Gastrocnemius medialis (tissue), 4 donors: ENCODE measurements around the gene NUDT5. TPM values are rescaled to one million over a fixed set of nuclear protein-coding genes. Genes with fewer than 3 reads are reported as not detected.
A peak's percentile ranks its signal among the peaks of the same experiment; 100 is the strongest.

Experiments used
- ATAC-seq, 2 donors: fragments of 150-250 bp; one replicate each; pipeline ENCODE4 v1.9.1; 2016
- DNase-seq, 2 donors: peaks; one replicate each; pipeline ENCODE4 v3.0.0-alpha.2; 2019
- H3K27ac ChIP-seq, 4 donors: fragments of 200-600 bp; sonication (generic); 1 replicate in 1 of 4; 2 replicates in 3 of 4; pipeline ENCODE4 v1.5.1; 2016 to 2018; ENCODE audit warnings: mild to moderate bottlenecking in 2 of 4, moderate library complexity in 1 of 4
- H3K27me3 ChIP-seq, 3 donors: fragments of 200-600 bp; sonication (generic) in 2 of 3; 1 replicate in 1 of 3; 2 replicates in 2 of 3; pipeline versions ENCODE4 v1.5.1 to v1.6.0; 2016 to 2019; ENCODE audit warnings: mild to moderate bottlenecking in 1 of 3, moderate library complexity in 1 of 3
- H3K36me3 ChIP-seq, 2 donors: fragments of 200-600 bp; sonication (generic) in 1 of 2; one replicate each; pipeline ENCODE4 v1.5.1; 2017 to 2018
- H3K4me1 ChIP-seq, 2 donors: fragments of 200-600 bp; sonication (generic) in 1 of 2; one replicate each; pipeline ENCODE4 v1.5.1; 2016 to 2017; ENCODE audit warnings: mild to moderate bottlenecking in 2 of 2
- H3K4me3 ChIP-seq, 4 donors: fragments of 200-600 bp; sonication (generic) in 3 of 4; 1 replicate in 1 of 4; 2 replicates in 3 of 4; pipeline ENCODE4 v1.5.1; 2016 to 2019; ENCODE audit warnings: mild to moderate bottlenecking in 2 of 4
- H3K9me3 ChIP-seq, 3 donors: fragments of 200-600 bp; sonication (generic) in 2 of 3; 1 replicate in 1 of 3; 2 replicates in 2 of 3; pipeline ENCODE4 v1.5.1; 2016 to 2019
- POLR2A ChIP-seq, 2 donors: fragments of 450-650 bp; IDR thresholded peaks; one replicate each; pipeline ENCODE4 v1.6.1; 2017; ENCODE audit warnings: antibody characterized with exemption in 2 of 2, mild to moderate bottlenecking in 2 of 2, moderate library complexity in 2 of 2
- in situ Hi-C, 4 donors: fragments of 200-750 bp; cut with MboI; loops; one replicate each; pipeline versions ENCODE4 v1.15.0 to v1.8.0; 2017; ENCODE audit warnings: low sequenced_read_pairs in 4 of 4
- intact Hi-C: fragments of 100-400 bp; cut with DNase I; formaldehyde crosslinking; loops from one replicate; pipeline ENCODE4 v1.15.1; 2023; ENCODE audit warnings: low total_unique reads
- microRNA counts, 2 donors: library from miRNA; unstranded; fragments of <30 nt; microRNA quantifications; one replicate each; lab custom pipeline; 2016
- microRNA-seq, 2 donors: library from miRNA; unstranded; fragments of <30 nt; microRNA quantifications; one replicate each; pipeline ENCODE4, GENCODE V29; 2016; ENCODE audit warnings: borderline replicate concordance in 2 of 2
- total RNA-seq, 4 donors: library from RNA; depleted of rRNA; stranded (reverse); fragments of >200 nt; gene quantifications; one replicate each; pipeline versions ENCODE4 v1.1.0 to v1.2.3, GENCODE V29; 2016
- TF ChIP-seq, protein P1 (sequence below), 5 experiments: fragments of 450-650 bp in 3 of 5; fragments of 200-600 bp in 2 of 5; sonication (generic) in 2 of 5; IDR thresholded peaks in 4 of 5; conservative IDR thresholded peaks in 1 of 5; 1 replicate in 4 of 5; 2 replicates in 1 of 5; pipeline ENCODE4 v1.5.1; 2016 to 2019; ENCODE audit warnings: antibody characterized with exemption in 5 of 5, mild to moderate bottlenecking in 3 of 5, moderate library complexity in 3 of 5

The NUDT5 gene
- total RNA-seq, 4 donors from 2014 or later, result 5.1 to 8.2 (median 5.6) TPM

DNA sequence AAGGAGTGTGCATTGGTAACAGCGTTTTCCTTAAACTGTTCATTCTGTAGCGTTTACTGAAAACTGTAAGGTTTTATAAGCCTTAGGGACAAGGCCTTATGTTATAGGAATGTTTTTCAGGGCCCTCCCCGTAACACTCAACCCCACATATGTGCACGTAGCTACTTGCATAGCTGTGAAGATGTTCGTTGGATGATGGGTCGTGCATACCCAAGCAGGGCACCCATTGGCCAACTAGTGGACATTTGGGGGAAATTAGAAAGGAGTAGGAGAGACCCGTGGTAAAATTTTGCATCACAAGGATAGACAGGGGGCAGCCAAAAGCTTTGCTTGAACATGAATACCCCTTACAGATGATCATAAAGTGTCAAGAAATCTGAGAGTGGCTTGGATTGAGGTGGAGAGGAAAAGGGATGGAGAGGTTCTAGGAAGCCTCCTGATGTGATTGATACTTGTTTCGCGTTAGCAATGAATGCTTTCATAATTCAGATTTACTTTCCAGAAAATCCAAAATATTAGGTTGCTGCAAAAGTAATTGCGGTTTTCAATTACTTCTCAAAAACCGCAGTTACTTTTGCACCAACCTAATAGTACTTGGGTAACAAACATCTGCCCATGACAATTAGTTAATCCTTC, 65.3 kb downstream of the NUDT5 start:
- ATAC-seq (no peak), DNase-seq (no peak)
- H3K27ac ChIP-seq, result peak overlapping the region in 3 of 4 donors; percentile 71 to 89 (median 74)
- intact Hi-C loops, result no loop called here
- peaks cover 0 to 6% of the 10 kb centered on the region in 2 donors for H3K36me3 ChIP-seq
- H3K27me3 ChIP-seq, result no peaks in the 10 kb centered on the region
- TF ChIP-seq, protein P1, sequence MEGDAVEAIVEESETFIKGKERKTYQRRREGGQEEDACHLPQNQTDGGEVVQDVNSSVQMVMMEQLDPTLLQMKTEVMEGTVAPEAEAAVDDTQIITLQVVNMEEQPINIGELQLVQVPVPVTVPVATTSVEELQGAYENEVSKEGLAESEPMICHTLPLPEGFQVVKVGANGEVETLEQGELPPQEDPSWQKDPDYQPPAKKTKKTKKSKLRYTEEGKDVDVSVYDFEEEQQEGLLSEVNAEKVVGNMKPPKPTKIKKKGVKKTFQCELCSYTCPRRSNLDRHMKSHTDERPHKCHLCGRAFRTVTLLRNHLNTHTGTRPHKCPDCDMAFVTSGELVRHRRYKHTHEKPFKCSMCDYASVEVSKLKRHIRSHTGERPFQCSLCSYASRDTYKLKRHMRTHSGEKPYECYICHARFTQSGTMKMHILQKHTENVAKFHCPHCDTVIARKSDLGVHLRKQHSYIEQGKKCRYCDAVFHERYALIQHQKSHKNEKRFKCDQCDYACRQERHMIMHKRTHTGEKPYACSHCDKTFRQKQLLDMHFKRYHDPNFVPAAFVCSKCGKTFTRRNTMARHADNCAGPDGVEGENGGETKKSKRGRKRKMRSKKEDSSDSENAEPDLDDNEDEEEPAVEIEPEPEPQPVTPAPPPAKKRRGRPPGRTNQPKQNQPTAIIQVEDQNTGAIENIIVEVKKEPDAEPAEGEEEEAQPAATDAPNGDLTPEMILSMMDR (IDR thresholded peaks at IDR 0.05 in 4 of 5, conservative IDR thresholded peaks at IDR 0.05 in 1 of 5), result peak in 3 of 5 experiments; percentile 7 to 33 (median 9)
- TF ChIP-seq POLR2A (IDR thresholded peaks at IDR 0.05), result no peak
- no peaks in the 10 kb centered on the region for H3K9me3 ChIP-seq
- in situ Hi-C loops, result no loop called here
- H3K4me3 ChIP-seq, result peak overlapping the region; percentile 68 to 90 (median 80)
- H3K4me1 ChIP-seq, result peaks cover 9 to 10% of the 10 kb centered on the region in 2 donors

DNA sequence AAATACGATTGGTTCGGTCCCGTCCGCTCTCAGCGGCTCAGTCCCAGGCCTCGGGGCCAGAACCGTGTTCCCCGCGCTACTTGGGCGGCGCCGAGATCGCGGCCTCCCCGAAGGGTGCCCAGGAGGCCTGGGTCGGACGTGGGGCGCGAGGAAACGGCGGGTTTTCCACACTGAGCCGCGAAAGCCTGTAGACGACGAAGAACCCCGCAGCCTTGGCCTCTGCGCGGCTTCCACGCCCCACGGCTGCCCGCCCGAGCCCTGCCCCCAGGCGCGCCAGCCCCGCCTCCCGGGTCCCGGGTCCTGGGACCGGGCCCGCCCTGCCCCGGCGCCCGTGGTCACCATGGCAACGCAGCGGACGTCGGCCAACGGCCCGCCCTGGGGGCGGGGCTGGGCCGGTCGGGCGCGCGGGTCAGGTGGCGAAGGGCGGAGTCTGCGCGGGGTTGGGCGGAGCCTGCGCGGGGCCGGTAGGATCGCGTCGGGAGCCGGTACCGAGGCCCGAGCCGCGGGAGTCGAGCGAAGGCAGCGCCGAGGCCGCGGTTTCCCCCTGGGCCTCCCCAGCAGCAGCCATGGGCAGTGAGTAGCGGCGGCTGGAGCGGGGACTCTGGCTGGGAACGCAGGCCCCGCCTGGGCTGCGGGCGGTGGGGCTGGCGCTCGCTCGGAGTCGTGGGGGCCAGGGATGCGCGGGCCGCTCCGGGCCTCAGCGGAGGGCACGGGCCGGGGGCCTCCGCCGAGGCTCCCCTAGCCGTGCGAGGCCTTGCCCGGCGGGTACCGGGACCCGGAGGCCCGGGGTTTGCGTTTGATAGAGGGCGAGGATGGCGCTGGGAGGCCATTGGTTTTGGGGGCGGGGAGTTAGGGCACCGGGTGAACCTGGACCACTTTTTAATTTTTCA, 66.2 kb downstream of the NUDT5 start, which contains the start of gene SEC61A2:
TSS of gene SEC61A2 (plus strand) at position 456 of the 890 bp plus-strand sequence. CDS start at position 567, 111 bp downstream.
- in situ Hi-C loops (no loop called here), intact Hi-C loops (loop anchor here (2.0 to 5.0 kb wide), 2 partner anchors 61 to 68 kb away; partner anchors contain the start of genes CDC123, DHTKD1 and NUDT5)
- DNase-seq (peak; percentile 88), ATAC-seq (peak; percentile 93 to 96)
- H3K4me1 ChIP-seq, result peaks cover 9 to 10% of the 10 kb centered on the region in 2 donors
- TF ChIP-seq, protein P1 (IDR thresholded peaks at IDR 0.05 in 4 of 5, conservative IDR thresholded peaks at IDR 0.05 in 1 of 5), result no peak
- TF ChIP-seq POLR2A (IDR thresholded peaks at IDR 0.05), result peak; percentile 47 to 55
- peak within 1 kb of the TSS; percentile 68 to 96 (median 82) for H3K4me3 ChIP-seq
- peaks cover 0 to 4% of the 10 kb centered on the region in 2 donors for H3K36me3 ChIP-seq
- no peaks in the 10 kb centered on the region for H3K9me3 ChIP-seq
- peak within 1 kb of the TSS; percentile 74 to 89 (median 84) for H3K27ac ChIP-seq
- H3K27me3 ChIP-seq, result no peaks in the 10 kb centered on the region

DNA sequence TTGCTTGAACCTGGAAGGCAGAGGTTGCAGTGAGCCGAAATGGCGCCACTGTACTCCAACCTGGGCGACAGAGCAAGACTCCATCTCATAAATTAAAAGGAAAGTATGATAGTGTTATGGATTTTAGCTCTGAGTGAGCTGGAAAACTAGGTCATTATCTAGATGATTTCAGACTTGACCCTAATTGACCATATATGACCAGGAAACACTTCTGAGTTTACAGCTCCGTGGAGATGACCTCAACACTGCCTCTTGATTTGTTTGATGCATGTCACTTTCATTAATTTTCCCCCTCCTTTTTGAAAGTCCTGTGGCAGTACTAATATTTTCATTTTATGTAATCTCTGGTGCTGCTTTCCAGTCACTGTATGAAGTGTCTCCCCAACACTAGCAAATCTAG, 74.0 kb downstream of the NUDT5 start:
- in situ Hi-C loops (no loop called here), intact Hi-C loops (no loop called here)
- H3K27me3 ChIP-seq, result no peaks in the 10 kb centered on the region
- ATAC-seq (no peak), DNase-seq (no peak)
- H3K4me1 ChIP-seq, result no peaks in the 10 kb centered on the region
- no peak overlapping the region for H3K27ac ChIP-seq
- H3K9me3 ChIP-seq, result no peaks in the 10 kb centered on the region
- TF ChIP-seq, protein P1 (IDR thresholded peaks at IDR 0.05 in 4 of 5, conservative IDR thresholded peaks at IDR 0.05 in 1 of 5), result no peak
- no peak for TF ChIP-seq POLR2A (IDR thresholded peaks at IDR 0.05)
- H3K4me3 ChIP-seq, result no peak overlapping the region
- H3K36me3 ChIP-seq, result peaks cover 0 to 30% of the 10 kb centered on the region in 2 donors

MicroRNAs encoded within 50 kb of the gene (microRNA counts, 767-probe panel; counts per million panel counts)
- 356 to 448 counts per million in 2 donors for microRNA hsa-miR-548ak (lab: Ali Mortazavi, UCI)

Small RNA genes within 50 kb of the gene (microRNA-seq; reads per million reads assigned to microRNA genes)
- 0 reads per million in 2 donors for gene MIR548AK

Other genes with a start within 250 kb of the NUDT5 start
- gene UPF2, start 153.1 kb downstream of the NUDT5 start, total RNA-seq, result 10 to 100 TPM; 22.9 to 30.7 (median 26.4) TPM
- 10 to 100 TPM; 15.2 to 45.7 (median 25.4) TPM for gene DHTKD1, start 126.9 kb downstream of the NUDT5 start, total RNA-seq
- gene SEC61A2, start 66.2 kb downstream of the NUDT5 start, total RNA-seq, result 1 to 10 TPM; 6.0 to 9.4 (median 8.6) TPM
- gene CDC123, start 297 bp upstream of the NUDT5 start, total RNA-seq, result 10 to 100 TPM; 31.0 to 54.3 (median 37.9) TPM
- gene CAMK1D, start 153.7 kb upstream of the NUDT5 start, total RNA-seq, result 1 to 10 TPM in 3 of 4 donors, under 1 TPM in 1; 0.55 to 2.2 (median 1.5) TPM